Stomach (tissue), 9 donors: ENCODE measurements around the gene DCDC2B. TPM values are rescaled to one million over a fixed set of nuclear protein-coding genes. Genes with fewer than 3 reads are reported as not detected.

ENCODE experiments used
- DNase-seq, 2 donors: peaks; one replicate each; pipeline versions ENCODE4 v3.0.0 to v3.0.0-alpha.2; 2013 to 2019
- H3K27ac ChIP-seq, 5 donors: fragments of 200-600 bp in 4 of 5; sonication (generic) in 4 of 5; one replicate each; pipeline ENCODE4 v1.5.1; 2013 to 2019; ENCODE audit warnings: mild to moderate bottlenecking in 1 of 5, moderate library complexity in 1 of 5
- H3K27me3 ChIP-seq, 3 donors: fragments of 200-600 bp; sonication (generic); one replicate each; pipeline ENCODE4 v1.5.1; 2017 to 2019; ENCODE audit warnings: mixed run types in 1 of 3
- H3K36me3 ChIP-seq, 4 donors: fragments of 200-600 bp; sonication (generic); 1 replicate in 3 of 4; 2 replicates in 1 of 4; pipeline ENCODE4 v1.5.1; 2016 to 2019
- H3K4me1 ChIP-seq, 4 donors: fragments of 200-600 bp; sonication (generic); one replicate each; pipeline ENCODE4 v1.5.1; 2016 to 2019
- H3K4me3 ChIP-seq, 4 donors: fragments of 200-600 bp; sonication (generic) in 3 of 4; one replicate each; pipeline ENCODE4 v1.5.1; 2016 to 2019; ENCODE audit warnings: mild to moderate bottlenecking in 1 of 4
- H3K9me3 ChIP-seq, 4 donors: fragments of 200-600 bp; sonication (generic); one replicate each; pipeline ENCODE4 v1.5.1; 2016 to 2019
- CTCF ChIP-seq, 7 experiments: fragments of 450-650 bp in 4 of 7; fragments of 200-600 bp in 3 of 7; sonication (generic) in 3 of 7; IDR thresholded peaks; one replicate each; pipeline ENCODE4 v1.5.1; 2016 to 2019; ENCODE audit warnings: antibody characterized with exemption in 7 of 7, control low read depth in 2 of 7, mild to moderate bottlenecking in 1 of 7
- EP300 ChIP-seq: sonication (generic); formaldehyde crosslinking; IDR thresholded peaks from one replicate; pipeline ENCODE4 v1.6.1; 2017; ENCODE audit warnings: antibody characterized with exemption
- POLR2A ChIP-seq, 4 donors: fragments of 450-650 bp; IDR thresholded peaks; one replicate each; pipeline ENCODE4 v1.6.1; 2016; ENCODE audit warnings: antibody characterized with exemption in 4 of 4, control low read depth in 2 of 4, mild to moderate bottlenecking in 1 of 4, moderate library complexity in 1 of 4
- POLR2AphosphoS5 ChIP-seq, 3 donors: sonication (generic); formaldehyde crosslinking; IDR thresholded peaks; one replicate each; pipeline ENCODE4 v1.6.1; 2016; ENCODE audit warnings: antibody characterized with exemption in 3 of 3
- WGBS, 5 donors: extraction: QIAGEN DNeasy Blood & Tissue Kit in 3 of 5; methylation state at CpG; one replicate each; pipeline versions ENCODE4 v1.1.5 to v1.1.7; 2013 to 2018; 5-methylcytosine and 5-hydroxymethylcytosine counted together
- intact Hi-C: fragments of 100-400 bp; cut with DNase I; formaldehyde crosslinking; loops from one replicate; pipeline ENCODE4 v1.15.1; 2023; ENCODE audit warnings: low total_unique reads
- polyA plus RNA-seq, 3 donors: library from polyadenylated mRNA; stranded (reverse); fragments of 200-250 nt; gene quantifications; one replicate each; pipeline ENCODE4 v1.2.3, GENCODE V29; 2013
- total RNA-seq, 5 donors: library from RNA; depleted of rRNA; stranded (reverse); fragments of >200 nt; gene quantifications; one replicate each; pipeline versions ENCODE4 v1.1.0 to v1.2.3, GENCODE V29; 2014 to 2016
- donor health status: healthy with polysubstance abuse.
- donor health status: Bipolar disorder and iron deficiency.
- donor health status: healthy.

The DCDC2B gene
- total and polyA plus RNA-seq, 8 donors, result not detected

GRCh38 chr1:32241001-32241763 lies 32.3 kb downstream of the DCDC2B start:
- intact Hi-C loops, result no loop called here
- DNase-seq, result peak; percentile 66 to 85

GRCh38 chr1:32242341-32242851 lies 33.5 kb downstream of the DCDC2B start:
- WGBS, 5 donors, result 41 to 50% (median 44%) methylated on average over 7 of the region's 7 CpGs

More at GRCh38 chr1:32241001-32241763, 32.3 kb downstream of the DCDC2B start:
- Histone ChIP-seq H3K4me1 (peaks cover 4 to 43% (median 35%) of the 10 kb centered on the region in 4 donors), H3K27ac (peak overlapping the region; percentile 71 to 90 (median 85)), H3K4me3 (peak overlapping the region; percentile 60 to 78 (median 66)), H3K9me3 (no peaks in the 10 kb centered on the region), H3K27me3 (no peaks in the 10 kb centered on the region), H3K36me3 (no peaks in the 10 kb centered on the region)
- 0 to 4% (median 1%) methylated on average over 16 to 55 of the region's 55 CpGs for WGBS, 5 donors
- no peak for TF ChIP-seq POLR2A (IDR thresholded peaks at IDR 0.05)
- peak in 2 of 3 donors; percentile 4 to 53 for TF ChIP-seq POLR2AphosphoS5 (IDR thresholded peaks at IDR 0.05)

GRCh38 chr1:32246888-32247273 lies 38.0 kb downstream of the DCDC2B start, which contains the start of gene FAM167B:
Gene FAM167B, plus strand, starts transcription at chr1:32247222. Its CDS starts 200 bp downstream, at chr1:32247422.
- peaks cover 12 to 56% (median 26%) of the 10 kb centered on the region in 4 donors for H3K4me1 ChIP-seq
- peak in 1 of 2 donors; percentile 61 for DNase-seq
- H3K9me3 ChIP-seq, result no peaks in the 10 kb centered on the region
- peak within 1 kb of the TSS in 1 of 4 donors; percentile 2 for H3K4me3 ChIP-seq
- peak within 1 kb of the TSS; percentile 15 to 78 (median 69) for H3K27ac ChIP-seq
- WGBS, 5 donors, result 54 to 75% (median 64%) methylated on average over 3 of the region's 3 CpGs
- H3K27me3 ChIP-seq, result no peaks in the 10 kb centered on the region
- no peaks in the 10 kb centered on the region for H3K36me3 ChIP-seq
- intact Hi-C loops, result no loop called here
- peak in 2 of 3 donors; percentile 19 to 61 for TF ChIP-seq POLR2AphosphoS5 (IDR thresholded peaks at IDR 0.05)
- TF ChIP-seq POLR2A (IDR thresholded peaks at IDR 0.05), result no peak
- no peak for TF ChIP-seq CTCF (IDR thresholded peaks at IDR 0.05)
- TF ChIP-seq EP300, result no peak

More at GRCh38 chr1:32242341-32242851, 33.5 kb downstream of the DCDC2B start:
- H3K27me3 ChIP-seq, result no peaks in the 10 kb centered on the region
- no peak overlapping the region for H3K4me3 ChIP-seq
- peak in 1 of 2 donors; percentile 66 for DNase-seq
- H3K4me1 ChIP-seq, result peaks cover 4 to 56% (median 40%) of the 10 kb centered on the region in 4 donors
- intact Hi-C loops, result no loop called here
- peak overlapping the region in 4 of 5 donors; percentile 25 to 90 (median 84) for H3K27ac ChIP-seq
- H3K9me3 ChIP-seq, result no peaks in the 10 kb centered on the region
- TF ChIP-seq POLR2AphosphoS5 (IDR thresholded peaks at IDR 0.05), result peak in 1 of 3 donors; percentile 13
- no peak for TF ChIP-seq CTCF (IDR thresholded peaks at IDR 0.05)
- no peaks in the 10 kb centered on the region for H3K36me3 ChIP-seq

GRCh38 chr1:32247452-32247851 lies 38.6 kb downstream of the DCDC2B start:
- H3K27me3 ChIP-seq, result no peaks in the 10 kb centered on the region
- H3K4me1 ChIP-seq, result peaks cover 12 to 50% (median 21%) of the 10 kb centered on the region in 4 donors
- DNase-seq, result no peak
- TF ChIP-seq POLR2A (IDR thresholded peaks at IDR 0.05) (no peak), EP300 (no peak), CTCF (IDR thresholded peaks at IDR 0.05) (no peak), POLR2AphosphoS5 (IDR thresholded peaks at IDR 0.05) (no peak)
- peak overlapping the region; percentile 15 to 78 (median 69) for H3K27ac ChIP-seq
- WGBS, 5 donors, result 60 to 94% (median 66%) methylated on average over 5 to 12 of the region's 12 CpGs
- intact Hi-C loops, result no loop called here
- no peaks in the 10 kb centered on the region for H3K36me3 ChIP-seq
- H3K4me3 ChIP-seq, result no peak overlapping the region
- H3K9me3 ChIP-seq, result no peaks in the 10 kb centered on the region
